ENCODE results near the gene MAGEB1.

Gene MAGEB1, protein sequence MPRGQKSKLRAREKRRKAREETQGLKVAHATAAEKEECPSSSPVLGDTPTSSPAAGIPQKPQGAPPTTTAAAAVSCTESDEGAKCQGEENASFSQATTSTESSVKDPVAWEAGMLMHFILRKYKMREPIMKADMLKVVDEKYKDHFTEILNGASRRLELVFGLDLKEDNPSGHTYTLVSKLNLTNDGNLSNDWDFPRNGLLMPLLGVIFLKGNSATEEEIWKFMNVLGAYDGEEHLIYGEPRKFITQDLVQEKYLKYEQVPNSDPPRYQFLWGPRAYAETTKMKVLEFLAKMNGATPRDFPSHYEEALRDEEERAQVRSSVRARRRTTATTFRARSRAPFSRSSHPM

DNA sequence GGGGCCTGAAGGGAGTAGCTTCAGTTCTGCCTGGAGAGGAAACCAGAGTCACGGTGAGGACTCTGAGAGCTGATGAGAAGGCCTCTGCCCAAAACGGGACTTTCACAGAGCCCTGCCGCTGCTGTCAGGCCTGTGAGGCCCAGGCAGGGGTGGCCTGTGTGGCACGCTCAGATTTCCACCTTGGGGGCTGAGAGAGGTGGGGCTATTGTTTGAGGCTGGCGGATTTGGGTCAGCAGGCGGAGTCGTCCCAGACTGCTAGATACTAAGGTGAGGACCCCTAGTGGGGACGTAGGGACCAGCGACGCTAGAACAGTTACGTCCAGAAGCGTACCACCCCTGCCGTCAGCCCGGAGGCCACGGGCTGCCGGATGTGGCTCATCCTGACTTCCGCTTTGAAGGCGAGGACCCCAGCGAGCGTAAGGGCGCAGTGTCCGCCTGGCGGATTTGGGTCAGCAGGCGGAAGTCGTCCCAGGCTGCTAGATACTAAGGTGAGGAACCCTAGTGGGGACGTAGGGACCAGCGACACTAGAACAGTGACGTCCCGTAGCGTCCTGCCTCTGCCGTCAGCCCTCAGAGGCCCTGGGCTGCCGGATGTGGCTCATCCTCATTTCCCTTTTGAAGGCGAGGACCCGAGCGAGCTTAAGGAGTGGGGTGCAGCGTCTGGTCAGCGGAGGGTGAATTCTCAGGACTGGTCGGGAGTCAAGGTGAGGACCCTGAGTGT is at the start of gene MAGEB1:
TSS of gene MAGEB1 (plus strand) at position 378 of the 721 bp plus-strand sequence. CDS start 3,348 bp downstream, outside the sequence.
- no peak for DNase-seq

DNA sequence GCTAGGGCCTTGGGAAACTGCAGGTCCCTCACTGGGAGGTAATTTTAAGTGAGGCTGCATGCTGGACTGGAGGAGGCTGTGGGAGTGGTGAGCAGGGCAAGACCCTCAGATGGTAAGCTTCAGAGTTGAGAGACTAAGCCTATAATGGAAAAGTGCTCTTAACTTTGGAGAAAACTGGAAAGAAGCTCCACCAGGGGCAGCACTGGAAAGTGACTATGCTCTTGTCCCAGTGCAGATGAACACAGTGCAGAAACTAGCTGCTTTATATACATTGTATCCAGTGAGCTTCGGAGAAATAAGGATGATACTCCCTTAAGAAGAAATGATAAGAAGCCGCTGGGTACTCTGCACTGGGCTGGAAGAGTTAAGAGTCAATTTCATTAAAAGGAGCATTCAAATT is 34.8 kb upstream of the MAGEB1 start:
- DNase-seq = no peak

DNA sequence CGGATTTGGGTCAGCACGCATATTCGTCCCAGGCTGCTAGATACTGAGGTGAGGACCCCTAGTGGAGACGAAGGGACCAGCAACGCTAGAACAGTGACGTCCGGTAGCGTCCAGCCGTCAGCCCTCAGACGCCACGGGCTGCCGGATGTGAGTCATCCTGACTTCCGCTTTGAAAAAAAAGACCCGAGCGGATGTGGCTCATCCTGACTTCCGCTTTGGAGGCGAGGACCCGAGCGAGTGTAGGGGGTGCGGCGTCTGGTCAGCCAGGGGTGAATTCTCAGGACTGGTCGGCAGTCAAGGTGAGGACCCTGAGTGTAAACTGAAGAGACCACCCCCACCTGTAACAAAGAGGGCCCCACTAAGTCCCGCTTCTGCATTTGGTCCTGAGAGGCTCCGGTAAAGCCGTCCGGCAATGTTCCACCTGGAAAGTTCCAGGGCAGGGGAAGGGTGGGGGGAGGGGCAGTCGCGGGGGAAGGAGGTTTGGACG is 31.5 kb upstream of the MAGEB1 start, which contains the start of gene MAGEB2:
TSS of gene MAGEB2 (plus strand) at position 207 of the 487 bp plus-strand sequence. CDS start 3,018 bp downstream, outside the sequence.
- DNase-seq = no peak

DNA sequence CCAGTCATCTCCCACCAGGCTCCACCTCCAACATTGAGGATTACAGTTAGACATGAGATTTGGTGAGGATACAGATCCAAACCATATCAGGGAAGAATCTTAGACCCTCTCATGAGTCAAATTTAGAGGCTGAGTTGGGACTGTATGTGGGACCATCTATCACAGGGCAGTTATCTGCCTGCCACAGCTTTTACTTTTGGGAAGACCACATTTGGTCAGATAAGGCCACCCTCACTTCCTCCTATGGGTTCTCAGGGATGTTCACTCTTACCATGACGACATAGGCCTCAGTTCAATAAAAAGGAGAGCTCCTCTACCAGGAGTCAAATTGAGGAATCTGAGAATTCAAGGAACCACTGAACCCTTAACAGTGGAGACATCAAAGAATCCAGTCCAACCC is 29.5 kb upstream of the MAGEB1 start:
- DNase-seq = no peak

- DNase-seq = no peak
Observed at GRCh38 chrX:30219372-30219771, 27.6 kb upstream of the MAGEB1 start.

DNA sequence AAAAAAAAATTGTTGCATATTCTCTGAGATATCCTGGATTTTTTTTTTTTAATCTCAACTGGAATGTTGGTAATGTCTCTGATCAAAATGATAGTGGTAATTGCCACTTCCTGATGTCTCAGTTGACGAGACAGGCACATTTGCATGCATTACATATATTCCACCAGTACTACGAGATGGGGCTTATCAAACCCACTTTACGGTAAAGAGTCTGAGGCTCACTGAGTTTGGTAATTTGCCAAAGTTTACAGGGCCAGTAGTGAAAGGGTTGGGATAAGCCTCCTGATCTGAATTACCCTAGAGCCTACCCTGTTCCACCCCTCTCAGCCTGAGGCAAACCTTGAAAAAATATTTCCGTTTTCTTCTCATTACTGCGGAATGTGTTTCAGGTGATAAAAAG is 26.3 kb upstream of the MAGEB1 start:
- no peak for DNase-seq

DNA sequence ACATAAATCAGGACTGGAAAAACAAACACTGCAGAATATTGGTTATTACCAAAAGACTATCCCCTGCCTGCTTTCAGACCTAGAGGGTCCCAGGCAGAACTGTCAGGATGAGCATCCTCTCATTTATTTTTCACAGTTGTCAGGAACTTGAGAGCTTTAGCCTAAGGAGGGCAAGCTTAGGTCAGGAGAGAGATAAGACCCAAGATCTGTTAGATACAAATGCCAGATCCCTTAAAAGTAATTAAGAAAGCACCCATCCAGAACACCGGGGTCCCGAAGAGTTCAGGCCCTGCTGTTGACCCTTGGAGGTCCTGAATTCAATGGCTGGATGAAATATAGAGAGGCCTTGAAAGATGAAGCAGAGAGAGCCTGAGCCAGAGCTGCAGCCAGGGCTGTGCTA is 22.4 kb upstream of the MAGEB1 start:
- DNase-seq = no peak

DNA sequence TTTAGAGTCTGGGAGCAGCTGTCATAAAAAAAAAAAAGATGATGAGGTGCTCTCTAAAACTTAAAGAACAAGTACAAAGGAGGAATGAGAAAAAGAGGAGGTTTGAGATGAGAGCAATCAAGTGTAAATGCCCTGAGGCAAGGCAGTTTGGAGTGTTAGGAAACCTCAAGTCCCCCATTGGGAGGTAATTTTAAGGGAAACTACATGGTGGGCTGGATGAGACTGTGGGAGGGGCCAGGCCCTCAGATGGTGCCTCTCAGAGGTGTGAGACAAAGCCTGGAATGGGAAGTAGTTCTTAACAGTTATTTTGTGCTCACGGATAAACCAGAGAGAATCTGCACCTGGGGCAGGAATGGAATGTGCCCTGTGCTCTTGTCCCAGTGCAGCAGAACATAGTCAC is 18.4 kb upstream of the MAGEB1 start:
- no peak for DNase-seq

DNA sequence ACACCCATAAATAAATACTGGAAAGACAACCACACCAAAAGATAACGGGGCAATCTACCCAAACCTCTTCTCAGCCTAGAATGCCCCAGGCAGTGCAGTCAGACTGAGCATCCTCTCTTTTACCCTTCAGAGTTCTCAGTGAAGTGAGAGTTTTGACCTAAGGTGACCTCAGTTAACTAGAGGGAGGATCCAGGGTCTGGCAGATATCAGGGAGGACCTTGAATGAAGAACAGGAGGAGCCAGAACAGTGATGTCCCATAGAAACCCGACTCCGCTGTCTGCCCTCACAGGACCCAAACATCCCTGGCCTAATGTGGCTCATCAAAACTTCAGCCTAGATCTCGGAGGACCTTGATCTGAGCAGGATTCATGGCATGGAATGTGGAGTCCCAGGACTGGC is 16.6 kb upstream of the MAGEB1 start, which contains the start of gene MAGEB3:
TSS of gene MAGEB3 (plus strand) at position 263 of the 400 bp plus-strand sequence. CDS start 5,268 bp downstream, outside the sequence.
- no peak for DNase-seq

GRCh38 chrX:30241724-30242415 is 5.1 kb upstream of the MAGEB1 start, which contains the start of gene MAGEB4:
Gene MAGEB4 (plus strand): TSS chrX:30242000. CDS start chrX:30242136, 136 bp downstream.
- no peak for DNase-seq

DNA sequence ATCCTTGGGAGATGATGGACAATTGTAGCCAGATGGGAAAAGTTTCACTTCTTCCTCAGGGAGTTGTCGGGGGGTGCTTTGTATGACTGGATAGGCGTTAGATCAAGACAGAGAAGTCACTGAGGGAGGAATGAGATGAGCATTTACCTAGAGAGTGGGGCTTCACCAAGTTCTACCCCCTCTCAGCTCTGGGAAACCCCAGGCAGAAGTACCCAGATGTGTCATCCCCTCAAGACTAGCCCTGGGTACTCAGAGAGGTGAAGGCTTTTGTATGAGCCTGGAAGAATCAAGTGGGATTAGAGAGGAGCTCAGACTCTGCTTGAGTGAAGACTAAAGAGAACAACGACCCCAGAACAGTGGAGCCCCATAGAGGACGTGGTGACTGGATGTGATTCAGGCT is 1.9 kb downstream of the MAGEB1 start:
- DNase-seq = no peak

- DNase-seq = no peak
Observed at GRCh38 chrX:30253257-30253656, 6.3 kb downstream of the MAGEB1 start.

GRCh38 chrX:30259927-30260326 is 13.0 kb downstream of the MAGEB1 start:
- no peak for DNase-seq

DNA sequence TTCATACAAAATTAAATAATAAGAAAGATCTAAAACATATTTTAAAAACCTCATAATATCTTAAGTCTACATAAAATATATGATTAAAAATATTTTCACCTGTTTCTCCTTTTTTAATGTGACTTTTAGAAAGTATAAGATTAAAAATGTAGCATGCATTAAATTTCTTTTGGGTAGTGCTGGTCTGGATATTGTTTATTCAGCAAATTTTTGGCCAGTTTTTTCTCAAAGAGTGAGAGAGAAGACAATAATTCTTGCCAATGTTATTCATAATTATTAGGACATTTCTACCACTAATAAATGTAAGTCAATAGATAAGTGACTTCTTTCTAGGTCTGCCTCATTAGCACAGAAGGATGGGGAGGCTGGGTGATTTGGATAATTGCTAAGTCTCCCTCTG is 14.1 kb downstream of the MAGEB1 start:
- DNase-seq = no peak

DNA sequence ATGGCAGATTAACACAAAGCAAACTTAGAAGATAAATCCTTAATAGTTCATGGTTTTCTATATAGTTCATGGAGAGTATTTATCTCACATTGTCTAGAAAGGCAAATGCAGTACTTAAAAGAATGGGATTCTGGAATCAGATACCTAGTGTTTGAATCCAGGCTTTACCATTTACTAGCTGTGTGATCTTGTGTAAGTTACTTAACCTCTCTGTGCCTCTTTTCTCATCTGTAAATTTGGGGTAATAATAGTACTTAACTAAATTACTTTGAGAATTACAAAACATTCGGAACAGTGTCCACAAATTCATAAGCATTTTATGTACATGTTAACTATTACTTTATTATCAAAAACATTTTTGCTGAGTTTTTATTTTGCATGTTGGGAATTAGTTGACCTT is 15.8 kb downstream of the MAGEB1 start:
- no peak for DNase-seq

- DNase-seq = no peak
Observed at GRCh38 chrX:30270639-30271038, 23.7 kb downstream of the MAGEB1 start.

GRCh38 chrX:30275498-30275897 is 28.6 kb downstream of the MAGEB1 start:
- DNase-seq = no peak

GRCh38 chrX:30278365-30278764 is 31.4 kb downstream of the MAGEB1 start:
- no peak for DNase-seq

GRCh38 chrX:30280428-30280827 is 33.5 kb downstream of the MAGEB1 start:
- DNase-seq = no peak

DNA sequence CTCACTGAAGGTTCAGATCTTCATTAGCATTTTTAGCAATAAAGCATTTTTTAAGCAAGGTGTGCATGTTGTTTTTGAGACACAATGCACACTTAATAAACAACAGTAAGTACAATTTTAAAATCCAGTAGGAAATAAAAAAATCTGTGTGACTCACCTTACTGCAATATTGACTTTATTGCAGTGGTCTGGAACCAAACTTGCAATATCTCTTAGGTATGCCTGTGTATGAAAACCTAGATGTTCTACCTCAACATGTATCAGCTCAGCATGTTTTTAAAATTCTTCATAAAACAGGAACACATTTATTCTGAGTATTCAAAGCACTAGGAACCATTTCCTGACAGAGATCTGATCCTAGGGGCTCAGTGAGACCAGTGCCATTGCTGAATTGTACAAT is 35.6 kb downstream of the MAGEB1 start:
- DNase-seq = no peak

- DNase-seq = no peak
Observed at GRCh38 chrX:30283456-30284200, 36.7 kb downstream of the MAGEB1 start.
